Keratinocyte (primary cell): ENCODE results near the gene ANXA11.

Experiments used
- EZH2 ChIP-seq: IDR thresholded peaks from one replicate; pipeline ENCODE4 v1.6.1; 2012; ENCODE audit warnings: inconsistent platforms, mild to moderate bottlenecking, low read length, moderate library complexity
- TF ChIP-seq, protein P1 (sequence below), 3 experiments: IDR thresholded peaks in 1 of 3; conservative IDR thresholded peaks in 1 of 3; optimal IDR thresholded peaks in 1 of 3; 2 replicates in 2 of 3; 3 replicates in 1 of 3; pipeline versions ENCODE3 to v1.5.1; 2011; ENCODE audit warnings: low read length in 3 of 3, mild to moderate bottlenecking in 3 of 3, moderate library complexity in 2 of 3, control low read depth in 1 of 3, inconsistent platforms in 1 of 3; ENCODE audit not compliant: insufficient read depth in 2 of 3; ENCODE audit errors: extremely low read depth in 1 of 3

DNA sequence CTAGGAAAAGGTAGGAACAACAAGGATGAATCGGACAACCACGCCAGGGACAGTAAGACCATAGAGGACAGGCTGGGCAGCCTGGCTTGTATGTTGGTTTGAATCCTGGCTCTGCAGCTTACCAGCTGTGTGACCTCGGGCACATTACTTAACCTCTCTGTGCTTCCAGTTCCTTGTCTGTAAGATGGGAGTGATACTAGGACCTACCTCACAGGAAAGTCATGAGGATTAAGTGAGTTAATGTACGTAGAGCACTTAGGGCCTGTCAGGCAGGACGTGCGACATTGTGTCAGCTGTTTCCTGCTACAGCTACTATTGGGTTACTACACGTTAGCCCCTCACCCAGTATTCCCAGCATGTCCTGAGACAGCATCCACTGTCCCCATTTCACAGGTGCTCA is 40.7 kb downstream of the ANXA11 start:
- TF ChIP-seq, protein P1, sequence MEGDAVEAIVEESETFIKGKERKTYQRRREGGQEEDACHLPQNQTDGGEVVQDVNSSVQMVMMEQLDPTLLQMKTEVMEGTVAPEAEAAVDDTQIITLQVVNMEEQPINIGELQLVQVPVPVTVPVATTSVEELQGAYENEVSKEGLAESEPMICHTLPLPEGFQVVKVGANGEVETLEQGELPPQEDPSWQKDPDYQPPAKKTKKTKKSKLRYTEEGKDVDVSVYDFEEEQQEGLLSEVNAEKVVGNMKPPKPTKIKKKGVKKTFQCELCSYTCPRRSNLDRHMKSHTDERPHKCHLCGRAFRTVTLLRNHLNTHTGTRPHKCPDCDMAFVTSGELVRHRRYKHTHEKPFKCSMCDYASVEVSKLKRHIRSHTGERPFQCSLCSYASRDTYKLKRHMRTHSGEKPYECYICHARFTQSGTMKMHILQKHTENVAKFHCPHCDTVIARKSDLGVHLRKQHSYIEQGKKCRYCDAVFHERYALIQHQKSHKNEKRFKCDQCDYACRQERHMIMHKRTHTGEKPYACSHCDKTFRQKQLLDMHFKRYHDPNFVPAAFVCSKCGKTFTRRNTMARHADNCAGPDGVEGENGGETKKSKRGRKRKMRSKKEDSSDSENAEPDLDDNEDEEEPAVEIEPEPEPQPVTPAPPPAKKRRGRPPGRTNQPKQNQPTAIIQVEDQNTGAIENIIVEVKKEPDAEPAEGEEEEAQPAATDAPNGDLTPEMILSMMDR (optimal IDR thresholded peaks at IDR 0.05 in 1 of 3, IDR thresholded peaks at IDR 0.05 in 1 of 3, conservative IDR thresholded peaks at IDR 0.05 in 1 of 3; ENCODE audit: extremely low read depth in 1 of 3, insufficient read depth in 2 of 3, low read length in 3 of 3): no peak
- TF ChIP-seq EZH2: no peak
